GM21619 (cell line): ENCODE results near the gene OSBPL10.
"Not testable (repeated sequence)": the region's sequence is repeated elsewhere in the genome, so short reads cannot be mapped to it uniquely, and the experiment has no call there.

Source experiments
- ATAC-seq: cut with Tn5 transposase; IDR thresholded peaks from one replicate; pipeline ENCODE4 v1.9.1; 2021; ENCODE audit not compliant: unreplicated experiment

Gene OSBPL10

GRCh38 chr3:31714495-31715280 is 266.4 kb downstream of the OSBPL10 start:
- no peak for ATAC-seq

GRCh38 chr3:31713816-31714215 is 267.2 kb downstream of the OSBPL10 start:
- no peak for ATAC-seq

- ATAC-seq: peak; percentile 74
Observed at GRCh38 chr3:31710123-31710803, 270.8 kb downstream of the OSBPL10 start.

GRCh38 chr3:31709526-31709925 is 271.5 kb downstream of the OSBPL10 start:
- ATAC-seq: no peak

- no peak for ATAC-seq
Observed at GRCh38 chr3:31709005-31709404, 272.1 kb downstream of the OSBPL10 start.

GRCh38 chr3:31707286-31707685 is 273.8 kb downstream of the OSBPL10 start:
- ATAC-seq: no peak

- ATAC-seq: no peak
Observed at GRCh38 chr3:31705736-31706135, 275.3 kb downstream of the OSBPL10 start.

- ATAC-seq: no peak
Observed at GRCh38 chr3:31704591-31705179, 276.4 kb downstream of the OSBPL10 start.

- no peak for ATAC-seq
Observed at GRCh38 chr3:31704156-31704555, 276.9 kb downstream of the OSBPL10 start.

GRCh38 chr3:31701286-31701685 is 279.8 kb downstream of the OSBPL10 start:
- no peak for ATAC-seq

GRCh38 chr3:31699309-31699953 is 281.6 kb downstream of the OSBPL10 start:
- no peak for ATAC-seq

- no peak for ATAC-seq
Observed at GRCh38 chr3:31696815-31697548, 284.1 kb downstream of the OSBPL10 start.

- ATAC-seq: no peak
Observed at GRCh38 chr3:31696009-31696297, 285.1 kb downstream of the OSBPL10 start.

- ATAC-seq: no peak
Observed at GRCh38 chr3:31695280-31696008, 285.6 kb downstream of the OSBPL10 start.

- no peak for ATAC-seq
Observed at GRCh38 chr3:31693346-31693745, 287.7 kb downstream of the OSBPL10 start.

- no peak for ATAC-seq
Observed at GRCh38 chr3:31692751-31693150, 288.3 kb downstream of the OSBPL10 start.

GRCh38 chr3:31690771-31691170 is 290.3 kb downstream of the OSBPL10 start:
- ATAC-seq: no peak

- ATAC-seq: not testable (repeated sequence)
Observed at GRCh38 chr3:31689523-31689922, 291.5 kb downstream of the OSBPL10 start.

GRCh38 chr3:31688984-31689383 is 292.1 kb downstream of the OSBPL10 start:
- ATAC-seq: no peak

- ATAC-seq: no peak
Observed at GRCh38 chr3:31687020-31687802, 293.9 kb downstream of the OSBPL10 start.
